Cerebellar cortex (tissue), 1 donor: ENCODE data around the gene GPR156.
"Not testable (repeated sequence)": the region's sequence is repeated elsewhere in the genome, so short reads cannot be mapped to it uniquely, and the experiment has no call there.

Experiments used
- DNase-seq: peaks from one replicate; pipeline ENCODE4 v3.0.0-alpha.2; 2015; ENCODE audit warnings: low spot score

GPR156 gene

DNA sequence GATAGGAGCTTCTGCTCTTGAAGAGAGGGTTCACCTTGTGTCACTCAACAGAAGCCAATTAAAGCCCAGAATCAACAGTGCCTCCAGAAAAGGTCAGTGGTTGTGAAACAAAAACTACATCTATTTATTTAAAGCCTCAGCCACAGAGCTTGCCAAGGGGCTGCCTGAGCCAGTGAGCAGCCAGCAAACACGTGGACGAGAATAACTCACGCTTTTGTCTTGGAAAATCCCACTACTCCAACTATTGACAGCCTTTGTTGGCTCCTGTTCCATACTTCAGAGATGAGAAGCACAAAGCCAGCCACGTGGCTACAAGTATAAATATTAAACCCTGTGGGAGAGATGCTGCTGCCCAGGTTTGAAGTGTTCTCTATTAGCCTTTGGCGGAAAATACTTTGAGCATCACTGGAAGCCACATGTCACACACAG is 10.3 kb downstream of the GPR156 start:
- DNase-seq, result no peak

DNA sequence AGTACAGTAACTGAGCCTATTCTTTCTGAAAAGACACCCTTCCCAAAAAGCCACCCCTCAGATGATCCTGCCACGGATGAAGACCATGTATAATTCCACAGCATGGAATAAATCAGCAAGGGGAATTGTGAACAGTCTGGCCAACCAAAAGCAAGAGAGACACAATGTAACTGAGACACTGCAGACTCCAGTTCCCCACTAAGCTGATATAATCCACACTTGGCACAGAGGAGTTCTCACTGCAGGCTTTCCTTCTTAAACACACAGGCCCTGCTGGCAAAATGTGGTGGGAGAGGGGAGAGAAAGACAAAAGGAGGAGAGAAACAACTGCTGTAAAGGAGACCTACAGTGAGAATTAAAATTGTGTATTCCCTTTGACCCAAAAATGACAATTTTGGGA is 12.7 kb downstream of the GPR156 start:
- DNase-seq, result no peak

DNA sequence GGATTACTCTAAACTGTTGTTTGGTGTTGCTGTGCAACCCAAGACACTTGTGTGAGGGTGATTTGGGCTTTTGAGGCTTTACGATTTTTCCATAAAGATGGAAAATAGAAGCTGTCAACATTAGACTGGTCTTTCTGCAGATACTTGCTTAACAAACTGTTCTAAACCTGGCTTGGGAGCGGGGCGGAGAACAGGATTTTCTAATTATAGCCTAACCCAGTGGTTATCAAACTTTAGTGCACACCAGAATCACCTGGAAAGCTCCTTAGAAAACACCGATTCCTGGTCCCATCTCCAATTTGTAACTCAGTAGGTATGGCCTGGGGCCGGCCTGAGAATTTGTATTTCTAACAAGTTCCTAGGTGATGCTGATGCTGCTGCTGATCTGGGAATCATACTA is 19.0 kb downstream of the GPR156 start:
- no peak for DNase-seq

DNA sequence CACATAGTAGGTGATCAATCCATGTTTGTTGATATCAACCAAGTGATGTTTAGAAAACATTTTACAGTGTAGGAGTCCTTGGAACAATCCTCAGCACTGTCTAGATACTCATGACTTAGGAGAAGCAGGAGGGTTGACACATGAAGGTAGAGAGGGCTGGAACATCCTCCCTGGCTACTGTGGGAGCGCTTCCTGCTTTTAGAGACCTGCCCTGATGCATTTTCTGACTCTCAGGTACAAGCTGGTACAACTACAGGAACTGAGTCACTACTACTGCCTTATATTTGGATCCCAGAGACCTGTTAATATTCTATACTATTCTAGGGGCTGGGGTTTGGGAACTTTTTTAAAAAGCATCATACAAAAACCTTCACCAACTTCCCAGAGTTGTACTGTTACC is 20.1 kb downstream of the GPR156 start:
- no peak for DNase-seq

DNA sequence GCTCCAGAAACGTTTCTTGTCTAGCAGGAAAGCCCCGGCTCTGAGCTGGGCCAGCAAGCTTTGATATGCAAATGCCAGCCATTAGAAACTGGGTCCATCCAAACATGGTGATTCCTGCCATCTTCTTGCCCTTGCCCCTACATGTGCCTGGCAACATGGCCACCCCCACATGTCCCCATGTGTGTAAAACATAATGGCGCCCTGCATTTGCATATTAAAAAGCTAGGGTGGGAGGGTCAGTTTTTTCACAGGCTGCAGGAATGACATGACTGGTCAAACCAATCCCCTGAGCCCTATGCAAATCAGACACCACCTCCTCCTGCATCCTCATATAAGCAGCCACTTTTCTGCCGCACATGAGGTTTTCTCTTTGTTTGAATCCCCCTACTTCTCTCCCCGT is 21.2 kb downstream of the GPR156 start:
- DNase-seq, result no peak

DNA sequence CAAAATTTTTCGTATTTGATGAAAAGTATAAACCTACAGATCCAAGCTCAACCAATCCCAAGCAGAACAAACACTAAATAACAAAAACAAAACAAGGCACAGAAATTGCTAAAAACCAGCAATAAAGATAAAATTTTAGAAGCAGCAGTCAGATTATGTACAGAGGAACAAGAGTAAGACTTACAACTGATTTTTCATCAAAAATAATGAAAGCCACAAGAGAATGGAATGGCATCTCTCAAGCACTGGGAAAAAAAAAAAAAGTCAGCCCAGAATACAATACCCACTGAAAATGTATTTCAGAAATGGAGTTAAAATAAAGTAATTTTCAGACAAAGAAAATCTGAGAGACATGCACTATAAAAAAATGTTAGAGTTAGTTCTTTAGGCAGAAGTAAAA is 27.0 kb downstream of the GPR156 start:
- no peak for DNase-seq

GRCh38 chr3:120245386-120245785 is 39.6 kb downstream of the GPR156 start:
- DNase-seq, result no peak

DNA sequence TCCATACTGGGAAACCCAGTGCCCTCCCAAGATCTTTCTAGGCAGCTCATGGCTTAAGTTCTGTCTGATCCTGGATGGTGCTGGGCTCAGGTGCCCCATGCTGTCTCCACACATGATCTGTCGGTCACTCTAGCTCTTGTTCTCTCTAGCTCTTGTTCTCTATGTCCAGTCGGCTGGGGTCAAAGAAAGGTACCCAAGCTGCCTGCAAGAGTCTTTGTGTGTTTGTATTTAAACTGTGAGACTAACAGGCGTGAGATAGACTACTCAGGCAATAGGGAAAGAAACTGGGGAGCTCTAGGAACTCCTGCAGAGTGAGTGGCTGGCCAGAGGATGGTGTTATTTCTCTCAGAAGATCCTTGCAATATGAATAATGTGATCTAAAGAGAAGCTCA is 40.2 kb downstream of the GPR156 start:
- peak; percentile 10 for DNase-seq

DNA sequence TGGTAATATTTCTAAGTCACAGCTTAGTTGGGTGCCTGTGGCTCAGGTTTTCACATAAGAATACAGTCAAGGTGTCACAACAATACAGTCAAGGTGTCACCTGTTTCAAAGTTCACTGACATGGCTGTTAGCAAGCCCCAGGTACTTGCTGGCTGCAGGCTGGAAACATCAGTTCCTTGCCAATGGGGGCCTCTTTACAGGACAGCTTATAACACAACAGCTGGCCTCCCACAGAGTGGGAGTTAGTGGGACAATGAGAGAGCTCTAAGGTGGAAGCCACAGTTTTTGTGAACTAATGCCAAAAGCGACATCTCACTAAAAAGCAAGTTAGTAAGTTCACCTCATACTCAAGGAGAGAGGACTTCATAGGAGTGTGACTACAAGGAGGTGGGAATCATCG is 45.4 kb downstream of the GPR156 start:
- no peak for DNase-seq

- no peak for DNase-seq
Observed at GRCh38 chr3:120227710-120228347, 57.2 kb downstream of the GPR156 start.

GRCh38 chr3:120224237-120224636 is 60.8 kb downstream of the GPR156 start:
- no peak for DNase-seq

GRCh38 chr3:120218981-120219380 is 66.0 kb downstream of the GPR156 start:
- DNase-seq, result no peak

DNA sequence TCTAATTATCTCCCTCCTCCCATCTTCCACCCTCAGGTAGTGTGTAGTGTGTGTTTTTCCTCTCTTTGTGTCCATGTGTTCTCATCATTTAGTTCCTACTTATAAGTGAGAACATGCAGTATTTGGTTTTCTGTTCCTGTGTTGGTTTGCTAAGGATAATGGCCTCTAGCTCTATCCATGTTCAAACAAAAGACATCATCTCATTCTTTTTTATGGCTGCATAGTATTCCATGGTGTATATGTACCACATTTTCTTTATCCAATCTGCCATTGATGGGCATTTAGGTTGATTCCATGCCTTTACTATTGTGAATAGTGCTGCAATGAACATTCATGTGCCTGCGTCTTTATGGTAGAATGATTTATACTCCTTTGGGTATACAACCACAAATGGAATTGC is 68.4 kb downstream of the GPR156 start:
- not testable (repeated sequence) for DNase-seq

DNA sequence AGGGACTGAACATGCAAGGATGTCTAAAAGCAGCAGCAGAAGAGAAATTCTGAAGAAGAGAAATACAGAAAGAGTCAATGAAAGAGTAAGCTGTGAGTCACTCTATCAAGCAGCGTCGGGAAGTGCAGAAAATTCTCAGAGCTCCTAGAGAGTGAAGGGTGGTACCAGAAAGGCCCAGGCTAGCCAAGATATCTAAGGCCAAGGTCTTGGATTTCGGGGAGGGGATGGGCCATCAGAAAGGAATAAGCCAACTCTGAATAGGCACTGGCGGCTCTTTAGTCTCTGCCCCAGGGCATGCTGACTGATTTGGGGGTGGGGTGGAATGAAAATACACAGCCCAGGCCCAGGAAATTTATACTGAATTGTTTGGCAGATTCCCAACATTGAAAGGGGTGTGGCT is 70.8 kb downstream of the GPR156 start:
- DNase-seq, result no peak

DNA sequence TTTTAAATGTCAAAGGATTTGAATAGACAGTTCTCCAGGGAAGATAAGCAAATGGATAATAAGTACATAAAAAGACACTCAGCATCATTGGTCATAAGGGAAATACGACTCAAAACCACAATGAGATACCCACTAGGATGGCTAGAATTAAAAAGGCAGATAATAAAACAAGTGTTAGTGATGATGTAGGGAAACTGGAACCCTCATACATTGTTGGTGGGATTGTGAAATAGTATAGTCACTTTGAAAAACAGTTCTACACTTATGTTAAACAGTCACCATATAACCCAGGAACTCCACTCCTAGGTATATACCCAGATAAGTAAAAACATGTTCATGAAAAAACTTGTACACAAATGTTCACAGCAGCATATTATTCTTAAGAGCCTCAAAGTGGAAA is 72.5 kb downstream of the GPR156 start:
- no peak for DNase-seq

- DNase-seq, result no peak
Observed at GRCh38 chr3:120209425-120209824, 75.6 kb downstream of the GPR156 start.

DNA sequence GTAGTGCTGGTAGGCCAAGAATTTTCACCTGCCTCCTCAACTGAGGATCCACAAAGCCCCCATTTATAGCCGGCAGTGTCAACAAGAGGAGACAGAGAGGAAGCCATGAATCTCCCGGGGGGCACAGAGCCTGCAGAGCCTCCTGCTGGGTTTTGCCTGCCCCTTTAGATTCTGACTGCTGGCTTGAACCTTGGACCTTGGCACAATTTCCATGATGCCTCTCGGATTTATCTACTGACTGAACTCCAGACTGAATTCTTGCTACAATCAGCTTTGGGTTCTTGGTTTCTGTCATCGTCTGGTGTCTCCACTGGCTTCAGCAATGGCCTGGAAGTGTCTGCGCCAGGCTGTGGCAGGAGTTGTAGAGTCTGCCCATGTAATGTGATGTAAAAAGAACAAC is 80.7 kb downstream of the GPR156 start:
- no peak for DNase-seq

DNA sequence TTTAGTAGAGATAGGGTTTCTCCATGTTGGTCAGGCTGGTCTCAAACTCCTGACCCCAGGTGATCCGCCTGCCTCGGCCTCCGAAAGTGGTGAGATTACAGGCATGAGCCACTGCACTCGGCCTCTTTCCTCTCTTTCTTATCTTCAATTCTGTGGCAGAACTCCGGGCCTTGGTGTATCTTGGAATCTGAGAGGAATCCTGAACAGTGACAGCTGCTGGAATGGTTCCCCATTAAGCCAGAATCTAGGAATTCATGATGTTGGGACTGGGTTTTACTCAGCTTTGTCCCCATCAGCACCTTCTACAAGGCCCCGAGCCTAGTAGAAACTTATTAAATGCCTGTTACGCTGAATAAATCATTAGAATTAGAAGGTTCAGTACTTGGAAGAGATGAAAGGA is 81.4 kb downstream of the GPR156 start:
- no peak for DNase-seq

- peak; percentile 97 for DNase-seq
Observed at GRCh38 chr3:120203016-120203415, 82.0 kb downstream of the GPR156 start.

- no peak for DNase-seq
Observed at GRCh38 chr3:120202363-120202762, 82.7 kb downstream of the GPR156 start.

DNA sequence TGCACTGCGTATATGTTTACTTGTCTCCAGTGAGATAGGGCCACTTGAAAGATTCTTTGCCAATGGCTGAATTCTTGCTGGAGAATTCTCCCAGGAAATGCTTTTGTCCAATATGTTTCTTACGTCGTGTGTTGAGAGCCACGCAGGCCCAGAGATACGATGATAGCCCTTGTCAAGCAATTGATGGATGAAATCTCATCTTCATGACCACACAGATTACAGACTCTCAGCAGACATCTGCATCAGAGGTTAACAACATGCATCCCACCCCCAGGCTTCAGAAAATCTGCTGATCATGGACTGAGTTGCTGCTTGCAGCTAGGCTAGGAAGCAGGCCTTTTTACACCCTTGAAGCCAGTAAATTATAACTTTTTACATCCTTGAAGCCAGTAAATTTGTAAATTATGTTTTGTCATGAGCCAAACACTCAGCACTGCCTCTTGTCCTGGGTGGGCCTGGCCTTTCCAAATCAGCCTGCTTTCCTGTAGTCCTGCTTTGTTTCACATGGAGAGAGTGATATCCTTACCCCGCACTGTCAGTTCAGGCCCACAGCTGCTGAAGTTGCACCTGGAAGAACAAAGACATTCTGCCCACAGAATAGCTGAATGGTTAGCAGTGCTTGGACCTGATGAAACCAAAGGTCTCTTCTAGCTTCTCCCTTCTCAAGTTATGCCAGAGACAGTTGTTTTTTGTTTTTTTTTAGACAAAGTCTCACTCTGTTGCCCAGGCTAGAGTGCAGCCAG is 84.4 kb downstream of the GPR156 start:
- DNase-seq, result no peak

DNA sequence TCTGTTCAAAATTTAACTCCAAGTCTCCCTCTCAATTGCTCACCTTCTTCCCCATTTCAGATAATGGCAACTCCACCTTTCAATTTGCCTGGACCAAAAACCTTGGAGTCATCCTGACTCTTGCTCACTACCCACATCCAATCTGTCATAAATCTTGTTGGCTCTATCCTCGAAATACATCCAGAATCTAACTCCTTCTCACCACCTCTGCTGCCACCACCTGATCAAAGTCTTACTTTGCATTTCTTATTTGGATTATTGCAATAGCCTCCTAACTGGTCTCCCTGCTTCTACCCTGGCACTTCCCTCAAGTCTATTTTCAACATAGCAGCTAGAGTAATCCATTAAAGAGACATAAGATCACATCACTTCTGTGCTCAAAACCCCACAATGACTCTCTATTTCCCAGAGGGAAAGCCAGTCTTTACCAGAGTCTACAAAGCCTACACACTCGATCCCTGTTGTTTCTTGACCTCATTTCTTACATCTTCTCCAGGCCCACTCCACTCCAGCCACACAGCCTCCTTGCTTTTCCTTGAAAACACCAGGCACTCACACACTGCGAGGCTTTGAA is 86.6 kb downstream of the GPR156 start:
- DNase-seq, result peak; percentile 63

DNA sequence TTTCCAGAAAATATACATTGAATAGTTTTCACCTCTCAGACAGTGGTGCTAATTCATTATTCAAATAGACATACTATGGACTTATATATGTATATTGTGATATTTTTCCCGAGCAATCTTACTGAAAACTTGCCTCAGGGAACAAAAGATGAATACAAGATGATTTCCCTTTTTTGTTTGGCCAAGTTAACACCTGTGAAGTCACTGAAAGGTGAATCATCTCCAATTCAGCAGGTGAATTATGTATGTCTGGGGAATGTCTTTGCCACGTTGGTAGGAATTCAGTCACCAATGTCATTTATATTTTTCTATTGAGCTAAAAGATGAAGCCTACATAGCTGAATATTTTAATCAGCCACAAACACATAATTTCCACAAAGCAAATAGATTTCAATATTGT is 88.2 kb downstream of the GPR156 start:
- DNase-seq, result no peak

DNA sequence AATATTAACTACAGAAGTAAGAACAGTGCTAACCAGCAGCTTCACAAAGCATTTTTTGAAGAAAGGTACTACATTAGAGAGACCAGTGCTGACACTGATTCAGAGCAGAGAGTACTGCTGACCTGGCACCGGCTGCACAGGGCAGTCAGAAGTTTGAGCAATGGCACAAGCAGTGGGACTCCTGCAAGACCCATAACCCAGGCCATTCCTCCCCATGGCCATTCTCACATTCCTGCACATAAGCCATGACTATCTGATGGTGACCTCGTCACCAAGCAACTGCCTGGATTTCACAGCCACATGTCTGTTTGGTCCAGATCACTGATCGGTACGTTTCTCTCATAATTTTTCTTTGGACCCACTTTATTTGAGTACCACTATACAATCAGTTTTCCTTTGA is 88.7 kb downstream of the GPR156 start:
- DNase-seq, result no peak
